DMS 273 (cell line): Measurements from ENCODE around the gene PBX1.
A peak's percentile ranks its signal among the peaks of the same experiment; 100 is the strongest.
"Not testable (repeated sequence)": the region's sequence is repeated elsewhere in the genome, so short reads cannot be mapped to it uniquely, and the experiment has no call there.

Source experiments
- DNase-seq: peaks from one replicate; lab custom pipeline; 2025; ENCODE audit not compliant: unreplicated experiment; lab: John Stamatoyannopoulos, UW

Gene PBX1

GRCh38 chr1:164558461-164559341 is at the start of gene PBX1:
Gene PBX1 (plus strand): TSS chr1:164559184.
- DNase-seq: peak; percentile 99

DNA sequence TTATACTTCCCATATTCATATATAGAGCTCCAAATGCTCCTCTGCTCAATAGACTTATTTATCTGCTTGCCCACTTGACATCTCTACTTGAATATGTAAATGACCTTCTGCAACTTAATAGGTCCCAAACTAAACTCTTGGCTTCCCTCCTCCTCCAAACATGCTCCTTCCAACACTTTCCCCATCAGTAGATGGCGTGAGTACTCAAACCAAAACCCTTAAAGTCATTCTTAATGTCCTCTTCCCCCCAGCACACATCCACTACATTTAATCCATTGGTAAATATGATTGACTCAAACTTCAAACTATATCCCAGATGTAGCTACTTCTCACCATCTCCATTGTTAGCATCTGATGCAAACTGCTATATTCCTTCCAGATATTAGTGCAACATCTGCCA is 48.5 kb upstream of the PBX1 start:
- no peak for DNase-seq

- no peak for DNase-seq
Measured at GRCh38 chr1:164511001-164511705, 47.8 kb upstream of the PBX1 start.

- no peak for DNase-seq
Measured at GRCh38 chr1:164515231-164515630, 43.8 kb upstream of the PBX1 start.

- DNase-seq: no peak
Measured at GRCh38 chr1:164515711-164516331, 43.2 kb upstream of the PBX1 start.

DNA sequence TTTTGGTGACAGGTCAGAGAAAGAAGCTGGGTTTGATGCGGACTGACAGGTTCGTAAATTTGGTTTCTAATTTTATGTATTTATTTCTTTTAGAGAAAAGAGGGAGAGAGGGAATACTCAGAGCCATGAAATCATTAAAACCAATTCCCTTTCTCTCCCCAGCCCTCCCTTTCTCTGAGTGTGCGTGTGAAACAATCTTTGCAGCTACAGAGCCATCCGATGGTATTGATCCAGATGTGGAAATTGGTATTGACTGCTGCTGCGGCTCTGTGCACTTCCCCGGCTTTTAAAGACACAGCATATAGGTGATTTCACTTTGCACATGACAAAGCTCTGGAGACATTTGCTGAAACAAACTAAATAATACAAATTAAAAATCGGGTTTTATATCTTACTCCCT is 42.4 kb upstream of the PBX1 start:
- no peak for DNase-seq

DNA sequence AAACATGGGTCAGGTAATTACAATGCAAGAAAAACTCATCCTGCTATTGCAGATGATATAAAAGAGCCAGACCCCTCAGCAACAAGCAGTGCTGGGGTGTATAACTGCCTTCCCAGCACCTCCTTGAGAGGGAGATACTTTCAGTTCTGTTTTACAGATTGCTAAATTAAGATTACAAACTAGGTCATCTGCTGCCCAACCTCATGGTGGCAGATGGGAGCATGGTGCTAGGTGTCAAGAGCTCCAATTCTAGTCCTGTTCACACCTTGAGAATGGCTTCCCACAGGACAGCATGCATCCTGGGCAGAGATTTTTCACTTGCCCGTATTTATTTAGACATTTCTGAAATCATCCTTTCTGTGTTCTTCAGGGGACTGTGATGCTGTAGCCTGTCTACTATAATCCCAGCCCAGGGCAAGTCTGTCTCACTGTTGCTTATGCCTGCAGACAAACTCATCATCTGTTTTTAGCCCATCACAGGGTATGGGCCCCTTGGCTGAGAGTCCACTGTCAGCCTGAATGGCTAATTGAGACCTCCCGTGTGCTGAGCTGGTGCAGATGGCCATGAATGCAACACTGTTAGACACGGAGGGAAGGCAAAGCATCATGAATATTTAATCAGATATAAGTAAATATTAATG is 40.2 kb upstream of the PBX1 start:
- DNase-seq: peak; percentile 22

DNA sequence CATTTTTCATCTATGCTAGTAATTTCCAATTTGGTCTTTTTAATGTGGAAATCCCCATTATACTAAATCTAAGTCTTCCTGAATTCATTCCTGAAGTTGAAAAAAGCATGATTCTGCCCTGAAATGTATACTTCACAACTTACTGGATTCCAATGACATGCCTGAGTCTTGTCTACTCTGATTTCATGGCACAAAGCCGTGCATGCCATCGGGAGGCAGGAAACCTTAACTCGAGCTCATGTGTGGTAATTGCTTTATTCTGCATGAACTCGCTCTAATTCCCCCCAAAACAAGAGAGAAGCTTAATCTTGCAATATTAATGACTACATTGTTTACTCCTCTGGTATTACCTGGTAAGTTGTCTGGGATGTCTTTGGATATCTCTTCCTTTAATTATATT is 39.6 kb upstream of the PBX1 start:
- DNase-seq: no peak

- no peak for DNase-seq
Measured at GRCh38 chr1:164524810-164525209, 34.2 kb upstream of the PBX1 start.

DNA sequence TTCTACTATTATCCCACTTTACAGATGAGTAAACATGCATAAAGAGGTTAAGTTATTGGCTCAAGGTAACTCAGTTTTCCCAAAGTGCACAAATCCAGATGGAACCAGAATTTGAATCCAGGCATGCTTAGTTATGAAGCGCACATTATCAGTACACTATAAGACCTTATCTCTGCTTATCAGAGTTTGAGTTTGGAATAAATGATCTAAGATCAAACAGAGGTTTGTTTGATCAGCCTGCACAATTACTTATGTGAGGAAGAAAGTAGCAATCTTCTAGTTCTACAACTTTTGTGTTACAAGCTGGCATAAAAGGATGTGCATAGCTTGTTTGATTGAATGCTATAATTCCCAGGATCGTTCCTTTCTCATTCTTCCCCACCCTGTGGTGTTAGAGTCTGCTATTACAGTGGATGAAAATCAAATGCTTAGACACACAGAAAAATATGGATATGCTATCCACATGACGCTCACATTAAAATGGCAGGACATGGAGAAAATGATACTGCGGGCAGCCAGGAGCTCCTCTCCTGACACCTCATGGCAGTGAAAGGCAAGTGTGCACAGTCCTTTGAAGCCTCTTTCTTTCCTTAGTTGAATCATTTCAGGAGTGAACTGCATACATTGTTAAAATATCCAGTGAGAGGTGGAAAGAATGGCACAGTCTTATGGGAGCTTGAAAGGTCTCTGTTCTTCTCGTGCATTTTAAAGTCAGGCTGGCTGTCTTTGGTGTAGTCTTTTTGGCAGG is 23.9 kb upstream of the PBX1 start:
- no peak for DNase-seq

DNA sequence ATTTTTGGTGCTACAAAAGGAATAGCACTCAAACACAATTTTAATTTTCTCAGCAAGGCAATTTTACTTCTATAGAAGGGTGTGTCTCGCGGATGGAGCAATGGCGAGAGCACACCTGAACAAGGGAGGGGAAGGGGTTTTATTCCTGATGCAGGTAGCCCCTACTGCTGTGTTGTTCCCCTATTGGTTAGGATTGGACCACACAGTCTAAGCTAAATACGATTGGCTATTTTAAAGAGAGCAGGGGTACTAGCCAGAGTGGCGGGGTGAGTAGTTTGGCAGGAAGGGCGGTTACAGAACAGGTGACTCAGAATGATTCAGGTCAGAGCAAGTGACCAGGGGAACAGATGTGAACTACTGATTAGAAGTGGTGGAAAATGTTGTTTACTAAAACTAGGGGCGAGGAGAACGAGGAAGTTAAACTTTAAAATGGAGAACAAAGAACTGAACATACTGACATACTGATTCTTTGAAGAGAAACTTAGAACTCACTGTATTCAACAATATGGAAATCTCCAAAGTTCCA is 6.5 kb upstream of the PBX1 start:
- not testable (repeated sequence) for DNase-seq

- no peak for DNase-seq
Measured at GRCh38 chr1:164557270-164557669, 1.7 kb upstream of the PBX1 start.

DNA sequence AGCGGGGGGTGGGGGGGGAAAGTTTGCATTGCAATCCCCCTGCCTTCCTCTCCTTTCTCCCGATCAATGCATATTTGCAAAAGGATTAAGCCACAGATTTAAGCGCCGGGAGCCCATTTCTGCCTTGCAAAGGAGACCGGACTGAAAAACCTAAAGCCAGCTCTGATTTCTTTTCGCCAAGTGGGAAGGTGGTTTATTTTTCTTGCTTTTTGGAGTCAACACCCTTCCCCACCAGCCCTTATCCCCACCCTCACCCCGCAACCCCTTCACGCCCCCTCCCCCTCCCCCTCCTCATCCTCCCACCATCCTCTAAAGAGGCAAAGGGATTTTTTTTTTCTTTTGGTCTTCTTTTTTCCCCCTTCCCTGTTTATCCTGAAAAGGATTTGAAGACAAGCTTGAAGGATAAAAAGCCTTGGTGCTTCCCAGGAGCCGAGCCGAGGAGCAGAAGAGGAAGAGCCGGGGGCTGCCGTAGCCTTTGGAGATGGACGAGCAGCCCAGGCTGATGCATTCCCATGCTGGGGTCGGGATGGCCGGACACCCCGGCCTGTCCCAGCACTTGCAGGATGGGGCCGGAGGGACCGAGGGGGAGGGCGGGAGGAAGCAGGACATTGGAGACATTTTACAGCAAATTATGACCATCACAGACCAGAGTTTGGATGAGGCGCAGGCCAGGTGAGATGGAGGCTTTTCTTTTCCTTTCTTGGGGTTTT is 513 bp downstream of the PBX1 start:
- peak; percentile 68 for DNase-seq

DNA sequence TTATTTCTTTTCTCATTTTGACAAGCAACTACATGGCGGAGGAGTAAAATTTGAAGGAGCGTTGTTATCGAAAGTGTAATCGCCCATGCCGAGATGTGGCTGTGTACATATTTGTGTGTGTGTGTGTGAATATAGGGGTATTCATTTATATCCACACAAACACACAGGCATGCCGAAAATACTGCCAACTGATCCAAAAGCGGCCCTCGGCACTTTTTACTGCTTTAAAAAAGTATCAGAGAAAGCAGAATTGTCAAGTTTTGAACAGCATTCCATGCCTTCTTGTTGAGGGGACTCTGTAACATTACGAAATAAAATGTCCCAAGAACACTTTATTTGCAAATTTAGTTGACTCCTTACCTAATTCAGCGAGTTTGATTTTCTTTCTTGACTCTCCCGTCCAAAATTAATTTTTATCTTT is 1.1 kb downstream of the PBX1 start:
- peak; percentile 55 for DNase-seq

DNA sequence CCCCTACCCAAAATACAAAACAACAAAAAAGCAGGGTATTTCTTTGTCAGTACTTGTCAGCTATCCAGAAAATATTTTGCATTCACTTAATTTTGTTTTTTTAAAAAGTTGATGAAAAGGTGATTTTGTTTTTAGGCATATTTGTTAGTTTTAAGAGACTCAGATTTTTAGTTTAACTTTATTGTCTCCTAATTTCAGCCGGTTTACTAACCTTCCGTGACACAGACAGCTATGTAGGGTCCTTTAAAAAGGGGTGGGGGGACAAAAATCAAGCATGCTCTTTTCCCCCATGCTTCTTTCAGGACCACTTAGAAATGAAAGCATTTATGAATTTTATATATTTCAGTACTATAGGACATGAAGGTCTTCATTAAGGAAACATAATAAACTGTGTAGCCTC is 1.6 kb downstream of the PBX1 start:
- DNase-seq: peak; percentile 40

DNA sequence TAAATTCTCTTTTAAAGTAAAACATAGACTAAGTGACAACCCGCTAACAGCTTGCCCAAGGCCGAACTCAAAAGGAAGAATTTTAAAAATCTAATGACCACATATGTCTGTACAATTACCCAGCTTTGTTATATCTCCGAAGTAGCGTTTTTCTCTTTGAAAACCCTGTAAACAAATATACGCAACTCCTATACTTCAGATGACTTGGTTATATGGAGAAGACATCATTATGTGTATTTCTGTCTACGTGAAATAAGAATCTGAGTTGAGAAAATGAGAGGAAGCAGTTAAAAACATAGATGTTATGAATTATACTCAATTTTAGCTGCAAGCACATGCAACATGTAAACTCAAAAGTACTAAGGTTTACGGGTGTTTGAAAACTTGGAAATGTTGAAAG is 2.0 kb downstream of the PBX1 start:
- DNase-seq: peak; percentile 40

- peak; percentile 51 for DNase-seq
Measured at GRCh38 chr1:164561472-164561871, 2.5 kb downstream of the PBX1 start.

GRCh38 chr1:164562061-164562460 is 3.1 kb downstream of the PBX1 start:
- DNase-seq: no peak

DNA sequence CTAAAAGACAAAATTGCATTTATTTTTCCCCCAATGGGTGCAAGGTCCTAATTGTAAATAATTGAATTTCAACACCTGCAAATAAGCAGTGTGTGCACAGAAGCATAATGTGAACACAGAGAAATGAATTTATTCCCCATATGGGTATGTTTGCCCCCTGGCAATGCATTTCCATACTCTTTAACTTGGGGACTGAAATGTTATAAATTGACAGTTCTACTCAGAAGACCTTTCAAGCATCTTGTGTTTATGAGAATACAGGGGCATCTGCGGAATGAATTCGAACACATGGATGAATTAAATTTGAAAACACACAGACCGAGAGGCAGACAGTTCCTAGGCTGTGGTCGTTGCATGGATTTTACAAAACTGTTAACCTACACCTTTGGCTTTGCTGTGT is 3.5 kb downstream of the PBX1 start:
- DNase-seq: peak; percentile 39
